Psoas muscle (tissue), 8 donors: ENCODE measurements around the gene CRMP1. TPM values are rescaled to one million over a fixed set of nuclear protein-coding genes. Genes with fewer than 3 reads are reported as not detected.

Source experiments
- ATAC-seq, 4 donors: fragments of 200-7000 bp; cut with Tn5 transposase; one replicate each; pipeline ENCODE4 v1.9.1; 2020; ENCODE audit warnings: moderate library complexity in 3 of 4, mild to moderate bottlenecking in 2 of 4
- DNase-seq, 2 donors: peaks; one replicate each; pipeline ENCODE4 v3.0.0-alpha.2; 2020
- H3K27ac ChIP-seq: fragments of 200-600 bp; one replicate; pipeline ENCODE4 v1.8.0; 2022
- H3K27me3 ChIP-seq, 3 donors: fragments of 200-600 bp in 1 of 3; one replicate each; pipeline versions ENCODE4 v1.6.1 to v1.8.0; 2013 to 2022; ENCODE audit warnings: low read length in 2 of 3, mild to moderate bottlenecking in 2 of 3, moderate library complexity in 1 of 3; ENCODE audit not compliant: insufficient read depth in 3 of 3
- H3K36me3 ChIP-seq, 2 donors: fragments of 200-600 bp in 1 of 2; one replicate each; pipeline versions ENCODE4 v1.6.1 to v1.8.0; 2013 to 2022; ENCODE audit warnings: low read depth in 1 of 2, mild to moderate bottlenecking in 1 of 2, moderate library complexity in 1 of 2; ENCODE audit not compliant: insufficient read depth in 1 of 2
- H3K4me1 ChIP-seq: fragments of 200-600 bp; one replicate; pipeline ENCODE4 v1.8.0; 2022
- H3K4me3 ChIP-seq: fragments of 200-600 bp; one replicate; pipeline ENCODE4 v1.8.0; 2022; ENCODE audit warnings: mild to moderate bottlenecking
- H3K9me3 ChIP-seq: fragments of 200-600 bp; one replicate; pipeline ENCODE4 v1.8.0; 2022
- CTCF ChIP-seq: fragments of 200-600 bp; IDR thresholded peaks from one replicate; pipeline ENCODE4 v1.8.0; 2022; ENCODE audit warnings: antibody characterized with exemption
- WGBS, 3 donors: extraction: QIAGEN DNeasy Blood & Tissue Kit; methylation state at CpG; one replicate each; pipeline versions ENCODE4 v1.1.6 to v1.1.7; 2013; 5-methylcytosine and 5-hydroxymethylcytosine counted together
- intact Hi-C, 2 donors: fragments of 100-400 bp; cut with DNase I; formaldehyde crosslinking; loops; one replicate each; pipeline versions ENCODE4 v1.11.0 to v1.14.2; 2022
- polyA plus RNA-seq, 3 donors: library from polyadenylated mRNA; stranded (reverse); fragments of 200-250 nt; gene quantifications; one replicate each; pipeline ENCODE4 v1.2.3, GENCODE V29; 2013
- total RNA-seq, 4 donors: library from RNA; stranded (reverse); fragmentation: NEBNext Ultra II Directional in 2 of 4; extraction: Animal tissue kit (Norgen Biotek cat#: 25700) in 2 of 4; gene quantifications; one replicate each; pipeline versions ENCODE4 v1.2.1 to v1.2.4, GENCODE V29; 2021 to 2023
- donor health status: healthy with polysubstance abuse.
- donor health status: DM: no; HTN: no; CAD: no; lungs with moderate emphysema.
- donor health status: Bipolar disorder and iron deficiency.
- donor health status: healthy.
- donor health status: DM: yes; HTN: yes; CAD: no.
- donor health status: DM: no; HTN: no; CAD: no.
- donor health status: DM: no; HTN: no; CAD: no.
- donor health status: DM: yes; HTN: yes; CAD: no.

Gene CRMP1
- total and polyA plus RNA-seq, 7 donors = 0.10 to 0.89 (median 0.39) TPM

GRCh38 chr4:5784960-5785611 lies 107.8 kb downstream of the CRMP1 start:
- DNase-seq (no peak), ATAC-seq (peak in 1 of 4 donors; percentile 52)
- no peaks in the 10 kb centered on the region for H3K4me1 ChIP-seq
- no peaks in the 10 kb centered on the region for H3K36me3 ChIP-seq
- no peak overlapping the region for H3K27ac ChIP-seq
- 78 to 88% (median 81%) methylated on average over 9 of the region's 9 CpGs for WGBS, 3 donors
- intact Hi-C loops = no loop called here
- no peaks in the 10 kb centered on the region for H3K9me3 ChIP-seq
- H3K27me3 ChIP-seq = no peaks in the 10 kb centered on the region
- no peak overlapping the region for H3K4me3 ChIP-seq
- no peak for TF ChIP-seq CTCF

- H3K36me3 ChIP-seq = no peaks in the 10 kb centered on the region
- no peak overlapping the region for H3K4me3 ChIP-seq
- H3K4me1 ChIP-seq = no peaks in the 10 kb centered on the region
- no peak for DNase-seq
- no peak overlapping the region for H3K27ac ChIP-seq
- WGBS, 3 donors = 90 to 94% (median 92%) methylated on average over 6 of the region's 6 CpGs
- no peak for ATAC-seq
- intact Hi-C loops = no loop called here
- TF ChIP-seq CTCF = no peak
- no peaks in the 10 kb centered on the region for H3K27me3 ChIP-seq
- H3K9me3 ChIP-seq = no peaks in the 10 kb centered on the region
These were observed 108.9 kb downstream of the CRMP1 start for GRCh38 chr4:5784021-5784420.

GRCh38 chr4:5783486-5783885 lies 109.4 kb downstream of the CRMP1 start:
- intact Hi-C loops = no loop called here
- no peak overlapping the region for H3K4me3 ChIP-seq
- no peaks in the 10 kb centered on the region for H3K9me3 ChIP-seq
- no peaks in the 10 kb centered on the region for H3K27me3 ChIP-seq
- WGBS, 3 donors = 77 to 87% (median 79%) methylated on average over 14 of the region's 14 CpGs
- ATAC-seq (no peak), DNase-seq (no peak)
- no peaks in the 10 kb centered on the region for H3K36me3 ChIP-seq
- no peaks in the 10 kb centered on the region for H3K4me1 ChIP-seq
- no peak for TF ChIP-seq CTCF
- no peak overlapping the region for H3K27ac ChIP-seq

- 85 to 94% (median 90%) methylated on average over 6 of the region's 6 CpGs for WGBS, 3 donors
These were observed 109.9 kb downstream of the CRMP1 start for GRCh38 chr4:5782829-5783476.

More at GRCh38 chr4:5782829-5783476, 109.9 kb downstream of the CRMP1 start:
- no peak for DNase-seq
- TF ChIP-seq CTCF = no peak
- H3K27ac ChIP-seq = no peak overlapping the region
- intact Hi-C loops = no loop called here
- no peaks in the 10 kb centered on the region for H3K36me3 ChIP-seq
- no peaks in the 10 kb centered on the region for H3K9me3 ChIP-seq
- ATAC-seq = no peak
- no peaks in the 10 kb centered on the region for H3K27me3 ChIP-seq
- no peak overlapping the region for H3K4me3 ChIP-seq
- no peaks in the 10 kb centered on the region for H3K4me1 ChIP-seq
